ENCODE results near the gene DENND1C. TPM values are rescaled to one million over a fixed set of nuclear protein-coding genes. Genes with fewer than 3 reads are reported as not detected.

The DENND1C gene
- total and polyA plus RNA-seq, 8 donors, result 0.51 to 3.2 (median 1.7) TPM

GRCh38 chr19:6521718-6522646, 40.4 kb upstream of the DENND1C start:
- H3K4me3 ChIP-seq, result no peak overlapping the region
- intact Hi-C loops (cut with DNase I), result no loop called here
- DNase-seq, result no peak
- H3K27me3 ChIP-seq, result no peaks in the 10 kb centered on the region
- no peaks in the 10 kb centered on the region for H3K9me3 ChIP-seq
- ATAC-seq, result no peak
- FAIRE-seq, result no peak
- no peak overlapping the region for H3K27ac ChIP-seq
- TF ChIP-seq, protein P1, sequence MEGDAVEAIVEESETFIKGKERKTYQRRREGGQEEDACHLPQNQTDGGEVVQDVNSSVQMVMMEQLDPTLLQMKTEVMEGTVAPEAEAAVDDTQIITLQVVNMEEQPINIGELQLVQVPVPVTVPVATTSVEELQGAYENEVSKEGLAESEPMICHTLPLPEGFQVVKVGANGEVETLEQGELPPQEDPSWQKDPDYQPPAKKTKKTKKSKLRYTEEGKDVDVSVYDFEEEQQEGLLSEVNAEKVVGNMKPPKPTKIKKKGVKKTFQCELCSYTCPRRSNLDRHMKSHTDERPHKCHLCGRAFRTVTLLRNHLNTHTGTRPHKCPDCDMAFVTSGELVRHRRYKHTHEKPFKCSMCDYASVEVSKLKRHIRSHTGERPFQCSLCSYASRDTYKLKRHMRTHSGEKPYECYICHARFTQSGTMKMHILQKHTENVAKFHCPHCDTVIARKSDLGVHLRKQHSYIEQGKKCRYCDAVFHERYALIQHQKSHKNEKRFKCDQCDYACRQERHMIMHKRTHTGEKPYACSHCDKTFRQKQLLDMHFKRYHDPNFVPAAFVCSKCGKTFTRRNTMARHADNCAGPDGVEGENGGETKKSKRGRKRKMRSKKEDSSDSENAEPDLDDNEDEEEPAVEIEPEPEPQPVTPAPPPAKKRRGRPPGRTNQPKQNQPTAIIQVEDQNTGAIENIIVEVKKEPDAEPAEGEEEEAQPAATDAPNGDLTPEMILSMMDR (IDR thresholded peaks at IDR 0.05), result no peak
- H3K4me1 ChIP-seq, result peaks cover 0 to 9% (median 0%) of the 10 kb centered on the region in 3 donors
- 52 to 54% methylated on average over 20 of the region's 20 CpGs for WGBS, 2 donors
- no peaks in the 10 kb centered on the region for H3K36me3 ChIP-seq

DNA sequence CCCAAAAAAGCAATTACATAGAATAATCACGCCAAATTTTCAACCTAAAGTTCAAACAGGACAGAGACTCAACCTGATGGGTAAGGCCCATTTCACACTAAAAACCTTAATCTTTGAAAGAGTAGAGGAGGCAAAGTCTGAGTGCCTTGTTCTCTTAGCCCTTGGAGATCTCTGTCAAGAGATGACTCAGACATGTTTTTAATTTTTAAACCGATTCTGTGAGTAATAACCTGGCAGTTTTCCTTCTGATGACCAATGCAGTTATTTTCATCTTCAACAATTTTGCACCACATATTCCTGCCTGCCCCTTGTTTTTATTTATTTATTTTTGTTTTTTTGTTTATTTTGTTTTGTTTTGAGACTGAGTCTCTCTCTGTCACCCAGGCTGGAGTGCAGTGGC, 37.7 kb upstream of the DENND1C start:
- DNase-seq (no peak), FAIRE-seq (no peak), ATAC-seq (no peak)
- intact Hi-C loops (cut with DNase I), result loop anchor here in 1 of 3 donors (5.0 to 10.0 kb wide), 2 partner anchors 113 to 346 kb away; no protein-coding TSS in a partner anchor
- 35 to 42% methylated on average over 2 of the region's 2 CpGs for WGBS, 2 donors
- Histone ChIP-seq H3K9me3 (no peaks in the 10 kb centered on the region), H3K4me1 (peaks cover 0 to 9% (median 0%) of the 10 kb centered on the region in 3 donors), H3K27ac (no peak overlapping the region), H3K36me3 (no peaks in the 10 kb centered on the region), H3K4me3 (no peak overlapping the region), H3K27me3 (no peaks in the 10 kb centered on the region)
- TF ChIP-seq, protein P1 (IDR thresholded peaks at IDR 0.05), result no peak

DNA sequence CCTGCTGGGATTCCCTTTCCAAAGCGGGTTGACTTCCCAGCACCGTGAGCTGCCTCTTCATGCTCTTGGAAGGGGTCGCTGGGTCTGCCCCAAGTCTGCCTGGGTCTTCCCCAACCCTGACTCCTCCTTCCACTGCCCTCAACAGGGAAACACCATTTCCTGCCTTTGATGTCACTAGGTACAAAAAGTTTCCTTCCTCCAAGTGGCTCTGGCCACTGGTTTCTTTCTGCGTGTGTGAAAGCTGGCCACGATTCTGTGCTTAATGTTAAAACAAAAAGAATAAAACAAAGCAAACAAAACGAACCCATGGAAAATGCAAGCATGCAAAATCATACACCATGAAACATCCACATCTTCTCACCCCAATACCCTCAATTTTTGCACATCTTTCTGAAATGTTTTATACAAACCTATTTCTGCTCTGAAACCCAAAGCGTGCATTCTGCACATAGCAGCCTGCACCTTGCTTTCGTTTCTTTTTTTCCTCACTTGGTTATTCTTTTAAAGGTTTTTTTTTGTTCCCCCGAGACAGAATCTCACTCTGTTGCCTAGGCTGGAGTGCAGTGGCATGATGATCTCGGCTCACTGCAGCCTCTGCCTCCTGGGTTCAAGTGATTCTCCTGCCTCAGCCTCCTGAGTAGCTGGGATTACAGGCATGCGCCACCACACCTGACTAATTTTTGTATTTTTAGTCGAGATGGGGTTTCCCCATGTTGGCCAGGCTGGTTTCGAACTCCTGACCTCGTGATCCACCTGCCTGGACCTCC, 36.7 kb upstream of the DENND1C start:
- no peaks in the 10 kb centered on the region for H3K9me3 ChIP-seq
- H3K27me3 ChIP-seq, result no peaks in the 10 kb centered on the region
- intact Hi-C loops (cut with DNase I), result loop anchor here in 1 of 3 donors (5.0 to 10.0 kb wide), 2 partner anchors 114 to 346 kb away; no protein-coding TSS in a partner anchor
- WGBS, 2 donors, result 45 to 52% methylated on average over 14 of the region's 14 CpGs
- H3K4me3 ChIP-seq, result no peak overlapping the region
- peaks cover 0 to 9% (median 0%) of the 10 kb centered on the region in 3 donors for H3K4me1 ChIP-seq
- TF ChIP-seq, protein P1 (IDR thresholded peaks at IDR 0.05), result no peak
- FAIRE-seq (no peak), DNase-seq (no peak), ATAC-seq (no peak)
- no peak overlapping the region for H3K27ac ChIP-seq
- H3K36me3 ChIP-seq, result no peaks in the 10 kb centered on the region

GRCh38 chr19:6516659-6517291, 35.2 kb upstream of the DENND1C start:
- peak overlapping the region; percentile 59 to 89 (median 76) for H3K27ac ChIP-seq
- peak; percentile 85 to 100 (median 92) for DNase-seq
- no peaks in the 10 kb centered on the region for H3K27me3 ChIP-seq
- WGBS, 2 donors, result 1% methylated on average over 31 to 38 of the region's 38 CpGs
- peak overlapping the region; percentile 57 to 77 (median 62) for H3K4me3 ChIP-seq
- H3K9me3 ChIP-seq, result no peaks in the 10 kb centered on the region
- ATAC-seq, result peak; percentile 84 to 93 (median 88)
- intact Hi-C loops (cut with DNase I), result loop anchor here in 1 of 3 donors (5.0 to 10.0 kb wide), 2 partner anchors 116 to 348 kb away; no protein-coding TSS in a partner anchor
- peaks cover 0 to 9% (median 0%) of the 10 kb centered on the region in 3 donors for H3K4me1 ChIP-seq
- H3K36me3 ChIP-seq, result no peaks in the 10 kb centered on the region
- TF ChIP-seq, protein P1 (IDR thresholded peaks at IDR 0.05), result peak; percentile 86 to 97 (median 97)
- no peak for FAIRE-seq
